Naive thymus-derived CD4-positive, alpha-beta T cell (primary cell): ENCODE data around the gene RASEF. TPM values are rescaled to one million over a fixed set of nuclear protein-coding genes. Genes with fewer than 3 reads are reported as not detected.

Experiments used
- ATAC-seq: fragments of 150-1000 bp; cut with Tn5 transposase; 2 replicates; pipeline ENCODE4 v1.10.0; 2021; ENCODE audit warnings: mild to moderate bottlenecking, moderate library complexity
- CTCF ChIA-PET: fragments of 350-600 bp; sonication (Branson Sonifier 250); formaldehyde crosslinking; loops from one replicate; lab custom pipeline; 2021; ENCODE audit warnings: antibody characterized with exemption; lab: Charles Lee
- POLR2A ChIA-PET: fragments of 350-600 bp; sonication (Branson Sonifier 250); formaldehyde crosslinking; loops from one replicate; lab custom pipeline; 2021; ENCODE audit warnings: antibody characterized with exemption, inconsistent platforms; lab: Charles Lee
- DNase-seq, 9 donors: peaks; one replicate each; pipeline versions ENCODE4 v3.0.0 to v3.0.0-alpha.2; 2020 to 2022; ENCODE audit warnings: mixed read lengths in 1 of 9
- H3K27ac ChIP-seq: one replicate; pipeline ENCODE4 v1.7.0; 2013; ENCODE audit warnings: mild to moderate bottlenecking, low read depth, low read length, moderate library complexity
- H3K27me3 ChIP-seq, 2 donors: one replicate each; pipeline ENCODE4 v1.7.0; 2013; ENCODE audit warnings: low read length in 2 of 2, mild to moderate bottlenecking in 2 of 2, moderate library complexity in 2 of 2; ENCODE audit not compliant: control insufficient read depth in 2 of 2, insufficient read depth in 2 of 2
- H3K36me3 ChIP-seq, 3 experiments: 1 replicate in 2 of 3; 2 replicates in 1 of 3; pipeline ENCODE4 v1.7.0; 2013; ENCODE audit warnings: low read length in 3 of 3, mild to moderate bottlenecking in 3 of 3, moderate library complexity in 1 of 3; ENCODE audit not compliant: insufficient read depth in 3 of 3, control insufficient read depth in 2 of 3
- H3K4me1 ChIP-seq, 2 donors: one replicate each; pipeline ENCODE4 v1.7.0; 2013; ENCODE audit warnings: low read length in 2 of 2, mild to moderate bottlenecking in 2 of 2, moderate library complexity in 1 of 2; ENCODE audit not compliant: control insufficient read depth in 2 of 2, insufficient read depth in 2 of 2
- H3K4me3 ChIP-seq: 2 replicates; pipeline ENCODE4 v1.7.0; 2013; ENCODE audit warnings: mild to moderate bottlenecking, low read length
- H3K9me3 ChIP-seq, 3 experiments: 1 replicate in 2 of 3; 2 replicates in 1 of 3; pipeline ENCODE4 v1.7.0; 2013; ENCODE audit warnings: low read length in 3 of 3; ENCODE audit not compliant: control insufficient read depth in 2 of 3
- H3K27ac Mint-ChIP-seq, 9 donors: one replicate each; pipeline ENCODE4 v1.8.0; 2020 to 2022; ENCODE audit warnings: mixed read lengths in 9 of 9, mild to moderate bottlenecking in 8 of 9, moderate library complexity in 5 of 9, inconsistent platforms in 2 of 9
- H3K27me3 Mint-ChIP-seq, 5 donors: one replicate each; pipeline ENCODE4 v1.8.0; 2021 to 2022; ENCODE audit warnings: mixed read lengths in 5 of 5, mild to moderate bottlenecking in 1 of 5
- H3K36me3 Mint-ChIP-seq, 5 donors: one replicate each; pipeline ENCODE4 v1.8.0; 2020 to 2022; ENCODE audit warnings: mixed read lengths in 5 of 5, mild to moderate bottlenecking in 3 of 5, inconsistent platforms in 1 of 5
- H3K4me1 Mint-ChIP-seq, 7 donors: one replicate each; pipeline ENCODE4 v1.8.0; 2020 to 2022; ENCODE audit warnings: mixed read lengths in 7 of 7, mild to moderate bottlenecking in 3 of 7, inconsistent platforms in 1 of 7
- H3K4me3 Mint-ChIP-seq, 10 donors: one replicate each; pipeline ENCODE4 v1.8.0; 2020 to 2022; ENCODE audit warnings: mild to moderate bottlenecking in 10 of 10, mixed read lengths in 10 of 10, moderate library complexity in 6 of 10, inconsistent platforms in 2 of 10
- H3K9me3 Mint-ChIP-seq, 11 donors: one replicate each; pipeline ENCODE4 v1.8.0; 2020 to 2022; ENCODE audit warnings: mixed read lengths in 11 of 11, mild to moderate bottlenecking in 4 of 11, inconsistent platforms in 1 of 11, moderate library complexity in 1 of 11
- intact Hi-C, 2 donors: fragments of 100-400 bp; cut with micrococcal nuclease; formaldehyde crosslinking; loops; one replicate each; pipeline ENCODE4 v1.15.1; 2023
- polyA plus RNA-seq, 2 donors: library from polyadenylated mRNA; unstranded; fragments of 300-500 nt; fragmentation: Illumina TruSeq; gene quantifications; one replicate each; pipeline ENCODE4 v1.2.3, GENCODE V29; 2021
- total RNA-seq, 6 experiments: library from RNA in 5 of 6; stranded (reverse) in 5 of 6; gene quantifications; 1 replicate in 5 of 6; 2 replicates in 1 of 6; pipeline ENCODE4 v1.2.3 and lab custom pipeline; 2021 to 2026

RASEF gene
- total RNA-seq (not detected), polyA plus RNA-seq (under 1 TPM in 1 of 2 donors, not detected in 1; 0.12 TPM), total RNA-seq (lab: John Stamatoyannopoulos, UW) (not detected)

GRCh38 chr9:83062651-83063527, at the start of gene RASEF:
RASEF (minus strand) TSS chr9:83063142; CDS start chr9:83062867, 275 bp downstream.
- ATAC-seq = no peak
- no peak within 1 kb of the TSS for H3K27ac Mint-ChIP-seq

GRCh38 chr9:83111169-83111568, 48.2 kb upstream of the RASEF start:
- ChIA-PET CTCF (no interaction called here), POLR2A (no interaction called here)
- Histone ChIP-seq H3K27me3 (no peaks in the 10 kb centered on the region), H3K4me3 (no peak overlapping the region), H3K27ac (no peak overlapping the region), H3K4me1 (no peaks in the 10 kb centered on the region), H3K9me3 (peaks cover 0 to 6% (median 0%) of the 10 kb centered on the region in 3 experiments), H3K36me3 (no peaks in the 10 kb centered on the region)
- Mint-ChIP-seq H3K36me3 (peaks cover 0 to 11% (median 0%) of the 10 kb centered on the region in 5 donors), H3K4me1 (no peaks in the 10 kb centered on the region), H3K27ac (no peak overlapping the region), H3K27me3 (no peaks in the 10 kb centered on the region), H3K4me3 (no peak overlapping the region), H3K9me3 (peaks cover 7 to 33% (median 16%) of the 10 kb centered on the region in 11 donors)
- ATAC-seq (no peak), DNase-seq (no peak)
- intact Hi-C loops = no loop called here

More at GRCh38 chr9:83062651-83063527, at the start of gene RASEF:
- no peak for DNase-seq
- Histone ChIP-seq H3K4me3 (no peak within 1 kb of the TSS), H3K27me3 (no peaks in the 10 kb centered on the region), H3K27ac (no peak within 1 kb of the TSS), H3K9me3 (no peaks in the 10 kb centered on the region), H3K36me3 (no peaks in the 10 kb centered on the region), H3K4me1 (no peaks in the 10 kb centered on the region)
- H3K4me1 Mint-ChIP-seq = no peaks in the 10 kb centered on the region
- H3K4me3 Mint-ChIP-seq = no peak within 1 kb of the TSS
- H3K9me3 Mint-ChIP-seq = peaks cover 0 to 25% (median 5%) of the 10 kb centered on the region in 11 donors
- ChIA-PET POLR2A (no interaction called here), CTCF (no interaction called here)
- peaks cover 0 to 7% (median 0%) of the 10 kb centered on the region in 5 donors for H3K36me3 Mint-ChIP-seq
- intact Hi-C loops = no loop called here
- H3K27me3 Mint-ChIP-seq = peaks cover 39 to 55% (median 46%) of the 10 kb centered on the region in 5 donors

- no peak overlapping the region for H3K4me3 ChIP-seq
- H3K9me3 ChIP-seq = no peaks in the 10 kb centered on the region
- ChIA-PET POLR2A (no interaction called here), CTCF (no interaction called here)
- no peaks in the 10 kb centered on the region for H3K27me3 ChIP-seq
- no peaks in the 10 kb centered on the region for H3K4me1 ChIP-seq
- Mint-ChIP-seq H3K27ac (no peak overlapping the region), H3K4me1 (no peaks in the 10 kb centered on the region), H3K36me3 (peaks cover 0 to 7% (median 0%) of the 10 kb centered on the region in 5 donors), H3K27me3 (no peaks in the 10 kb centered on the region), H3K9me3 (peaks cover 3 to 25% (median 12%) of the 10 kb centered on the region in 11 donors), H3K4me3 (no peak overlapping the region)
- H3K27ac ChIP-seq = no peak overlapping the region
- no peaks in the 10 kb centered on the region for H3K36me3 ChIP-seq
- ATAC-seq (no peak), DNase-seq (no peak)
- intact Hi-C loops = no loop called here
Observed at GRCh38 chr9:83109296-83109695, 46.4 kb upstream of the RASEF start.

DNA sequence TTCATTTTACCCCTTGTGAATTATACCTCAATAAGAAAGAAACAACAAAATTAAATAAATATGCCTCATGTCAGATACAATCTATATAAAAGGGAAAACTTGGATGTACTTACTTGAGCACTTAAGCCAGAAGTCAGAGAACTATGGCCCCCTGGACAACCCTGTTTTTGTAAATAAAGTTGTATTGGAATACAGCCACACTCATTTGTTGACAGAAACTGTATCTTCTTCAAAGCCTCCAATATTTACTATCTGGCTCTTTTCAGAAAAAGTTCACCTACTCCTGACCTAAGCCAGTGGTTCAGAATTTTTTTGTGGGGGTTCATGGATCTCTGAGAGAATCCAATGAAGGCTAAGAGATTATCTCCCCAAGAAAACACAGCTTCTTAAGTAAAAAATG, 45.3 kb upstream of the RASEF start:
- ATAC-seq (no peak), DNase-seq (no peak)
- no peaks in the 10 kb centered on the region for H3K36me3 ChIP-seq
- no peak overlapping the region for H3K4me3 Mint-ChIP-seq
- no peaks in the 10 kb centered on the region for H3K27me3 Mint-ChIP-seq
- no peaks in the 10 kb centered on the region for H3K36me3 Mint-ChIP-seq
- H3K4me3 ChIP-seq = no peak overlapping the region
- H3K4me1 Mint-ChIP-seq = no peaks in the 10 kb centered on the region
- no peak overlapping the region for H3K27ac Mint-ChIP-seq
- no peaks in the 10 kb centered on the region for H3K27me3 ChIP-seq
- intact Hi-C loops = no loop called here
- ChIA-PET POLR2A (no interaction called here), CTCF (no interaction called here)
- H3K9me3 ChIP-seq = no peaks in the 10 kb centered on the region
- no peak overlapping the region for H3K27ac ChIP-seq
- peaks cover 0 to 14% (median 3%) of the 10 kb centered on the region in 11 donors for H3K9me3 Mint-ChIP-seq
- no peaks in the 10 kb centered on the region for H3K4me1 ChIP-seq

- DNase-seq (no peak), ATAC-seq (no peak)
- intact Hi-C loops = no loop called here
- H3K27me3 Mint-ChIP-seq = peaks cover 0 to 4% (median 0%) of the 10 kb centered on the region in 5 donors
- H3K27ac Mint-ChIP-seq = no peak overlapping the region
- Histone ChIP-seq H3K27me3 (peaks cover 0 to 3% of the 10 kb centered on the region in 2 donors), H3K27ac (no peak overlapping the region), H3K36me3 (no peaks in the 10 kb centered on the region), H3K4me1 (no peaks in the 10 kb centered on the region), H3K9me3 (no peaks in the 10 kb centered on the region), H3K4me3 (no peak overlapping the region)
- ChIA-PET CTCF (no interaction called here), POLR2A (no interaction called here)
- no peaks in the 10 kb centered on the region for H3K4me1 Mint-ChIP-seq
- peaks cover 0 to 12% (median 2%) of the 10 kb centered on the region in 11 donors for H3K9me3 Mint-ChIP-seq
- H3K36me3 Mint-ChIP-seq = no peaks in the 10 kb centered on the region
- no peak overlapping the region for H3K4me3 Mint-ChIP-seq
Observed at GRCh38 chr9:83106772-83107171, 43.8 kb upstream of the RASEF start.

- H3K27ac Mint-ChIP-seq = no peak overlapping the region
- Histone ChIP-seq H3K27ac (no peak overlapping the region), H3K4me3 (no peak overlapping the region), H3K36me3 (no peaks in the 10 kb centered on the region), H3K27me3 (peaks cover 0 to 3% of the 10 kb centered on the region in 2 donors), H3K9me3 (no peaks in the 10 kb centered on the region), H3K4me1 (no peaks in the 10 kb centered on the region)
- H3K4me1 Mint-ChIP-seq = no peaks in the 10 kb centered on the region
- ChIA-PET POLR2A (no interaction called here), CTCF (no interaction called here)
- peaks cover 0 to 12% (median 2%) of the 10 kb centered on the region in 11 donors for H3K9me3 Mint-ChIP-seq
- intact Hi-C loops = no loop called here
- ATAC-seq (no peak), DNase-seq (no peak)
- H3K36me3 Mint-ChIP-seq = no peaks in the 10 kb centered on the region
- peaks cover 0 to 4% (median 0%) of the 10 kb centered on the region in 5 donors for H3K27me3 Mint-ChIP-seq
- no peak overlapping the region for H3K4me3 Mint-ChIP-seq
Observed at GRCh38 chr9:83106263-83106662, 43.3 kb upstream of the RASEF start.
